ENCODE data around the gene SART3.

SART3 gene

DNA sequence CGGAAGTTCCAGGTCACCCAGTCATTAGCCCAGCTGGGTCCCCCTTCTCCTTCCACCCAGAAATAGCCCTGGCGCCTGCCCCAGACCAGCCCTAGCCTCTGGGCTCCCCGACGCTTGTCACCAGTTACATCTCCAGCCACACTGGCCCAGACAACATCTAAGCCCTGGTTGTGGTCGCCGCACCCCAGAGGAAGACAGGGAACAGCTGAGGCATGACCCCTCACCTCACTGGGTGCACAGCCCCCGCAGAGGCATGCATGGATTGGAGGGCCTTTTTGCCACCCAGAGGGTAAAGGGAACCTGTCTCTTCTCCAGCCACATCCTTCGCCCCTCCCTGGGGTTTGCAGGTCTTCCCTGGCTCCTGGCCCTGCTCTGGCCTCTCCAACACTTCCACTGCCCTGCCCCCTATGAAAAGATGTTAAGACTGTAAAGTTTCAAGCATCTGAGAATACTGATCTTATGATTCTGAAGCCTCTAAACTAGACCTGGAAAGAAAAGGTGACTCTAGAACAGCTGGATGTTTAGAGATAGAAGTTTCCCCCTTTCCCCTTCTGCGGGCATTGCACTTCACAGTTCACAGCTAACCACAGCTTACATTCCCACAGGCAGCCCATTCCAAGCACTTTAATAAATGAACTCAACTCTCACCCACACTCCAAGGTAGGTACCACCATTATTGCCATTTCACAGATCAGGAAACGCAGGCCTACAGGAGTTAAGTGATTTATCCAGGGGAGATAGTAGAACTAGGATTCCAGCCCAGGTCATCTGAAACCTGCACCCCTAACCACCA lies 22.2 kb upstream of the SART3 start:
- peak overlapping the region; percentile 100 for H4K91ac ChIP-seq (ENCODE audit: low read depth, low read length)
- no CpG with 5 or more reads among the region's 10 CpGs for WGBS (ENCODE audit: extremely low coverage, insufficient coverage, insufficient read length)
- peak overlapping the region; percentile 85 for H3K18ac ChIP-seq (ENCODE audit: low read length)
- peak overlapping the region; percentile 34 for H2AK5ac ChIP-seq (ENCODE audit: low read length)
- peak overlapping the region; percentile 91 for H4K8ac ChIP-seq (ENCODE audit: low read depth, low read length)
- no peak overlapping the region for H2AFZ ChIP-seq (ENCODE audit: insufficient read depth, low read length, poor library complexity)
- H3K36me3 ChIP-seq (ENCODE audit: control insufficient read depth in 1 of 2, insufficient read depth in 2 of 2, low read length in 2 of 2): no peaks in the 10 kb centered on the region
- peak overlapping the region; percentile 98 for H2BK5ac ChIP-seq (ENCODE audit: low read depth, low read length, poor library complexity)
- H3K27ac ChIP-seq (ENCODE audit: low read depth, low read length): peak overlapping the region; percentile 98
- no peak overlapping the region for H3K23ac ChIP-seq (ENCODE audit: low read length)
- peaks cover 63% of the 10 kb centered on the region for H3K79me1 ChIP-seq (ENCODE audit: low read length)
- peak overlapping the region; percentile 97 for H2BK12ac ChIP-seq (ENCODE audit: low read length)
- no peak overlapping the region for H3K4me2 ChIP-seq (ENCODE audit: low read length)
- peaks cover 4% of the 10 kb centered on the region for H3K9me3 ChIP-seq (ENCODE audit: insufficient read depth, low read depth, low read length)
- no peak for DNase-seq
- H2BK120ac ChIP-seq (ENCODE audit: insufficient read depth, low read length, poor library complexity): peak overlapping the region; percentile 100
- H3K79me2 ChIP-seq (ENCODE audit: control insufficient read depth, insufficient read depth, low read length, poor library complexity): peaks cover 22% of the 10 kb centered on the region
- peak overlapping the region; percentile 96 for H3K14ac ChIP-seq (ENCODE audit: low read length)
- peaks cover 36 to 44% of the 10 kb centered on the region in 2 experiments for H3K4me1 ChIP-seq (ENCODE audit: control insufficient read depth in 1 of 2, insufficient read depth in 2 of 2, low read length in 2 of 2)
- H3K4ac ChIP-seq (ENCODE audit: low read depth, low read length): peak overlapping the region; percentile 83
- no peaks in the 10 kb centered on the region for H3K27me3 ChIP-seq (ENCODE audit: insufficient read depth, low read length)
- no peak overlapping the region for H4K12ac ChIP-seq (ENCODE audit: low read depth, low read length)
- no peak overlapping the region for H3K9ac ChIP-seq (ENCODE audit: low read length)
- H3K4me3 ChIP-seq (ENCODE audit: low read depth, low read length): no peak overlapping the region

DNA sequence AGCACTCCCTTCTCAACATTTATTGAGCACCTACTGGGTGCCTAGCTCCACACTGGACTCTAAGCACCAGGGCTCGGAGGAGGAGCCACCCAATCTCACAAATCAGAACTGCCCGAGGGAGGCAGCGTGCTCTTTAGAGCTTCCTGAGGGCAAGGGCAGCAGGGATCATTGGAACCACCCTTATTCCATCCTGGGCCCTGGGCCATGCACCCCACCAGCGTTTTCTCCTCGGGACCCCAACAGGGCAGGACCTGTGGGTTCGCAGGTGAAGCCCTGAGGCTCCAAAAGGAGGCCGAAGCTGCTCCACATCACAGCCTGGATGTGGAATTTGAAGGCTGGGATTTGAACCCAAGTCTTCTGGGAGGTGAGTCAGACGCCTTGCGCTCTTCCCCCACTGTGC lies 21.5 kb upstream of the SART3 start:
- H2BK120ac ChIP-seq (ENCODE audit: insufficient read depth, low read length, poor library complexity): peak overlapping the region; percentile 100

DNA sequence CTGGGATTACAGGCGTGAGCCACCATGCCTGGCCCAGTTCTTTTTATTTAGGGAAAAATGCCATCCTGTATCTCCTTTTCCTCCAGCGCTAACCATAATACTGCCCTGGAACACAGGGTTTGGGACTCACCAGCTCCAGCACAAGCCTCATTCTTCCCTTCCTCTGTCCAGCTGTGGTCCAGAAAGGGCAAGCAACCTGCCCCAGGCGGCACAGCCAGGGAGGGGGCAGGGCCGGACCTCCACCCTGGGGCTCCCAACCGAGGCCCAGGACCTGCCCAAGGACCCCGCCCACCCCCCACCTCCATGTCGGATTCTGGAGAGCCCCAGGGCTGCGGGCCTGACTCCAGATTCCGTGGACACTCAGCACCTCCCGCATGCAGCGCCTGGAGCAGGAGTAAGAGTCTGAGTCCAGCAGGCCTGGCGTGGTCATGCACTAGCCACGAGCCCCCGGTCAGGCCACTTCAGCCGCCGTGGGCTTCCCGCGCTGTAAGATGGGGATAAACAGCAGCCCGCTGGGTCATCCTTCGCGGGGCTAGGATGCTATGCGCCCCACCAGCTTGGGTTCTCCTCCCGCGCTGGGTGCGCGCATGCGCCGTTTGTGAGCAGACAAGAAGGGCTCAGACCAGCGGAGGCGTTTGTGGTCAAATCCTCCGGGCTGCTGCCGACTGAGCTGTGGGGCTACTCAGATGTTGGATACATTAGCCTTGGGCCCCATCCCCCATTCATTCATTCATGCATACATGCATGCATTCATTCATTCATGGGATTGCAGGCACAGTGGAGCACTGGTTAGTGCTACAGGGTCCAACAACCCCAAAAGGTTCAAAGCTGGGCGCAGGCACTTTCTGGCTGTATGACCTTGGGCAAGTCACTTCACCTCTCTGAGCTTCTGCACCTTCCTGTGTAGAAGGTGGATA lies 20.6 kb upstream of the SART3 start:
- Histone ChIP-seq H2BK12ac (ENCODE audit: low read length) (peak overlapping the region; percentile 97), H2BK120ac (ENCODE audit: insufficient read depth, low read length, poor library complexity) (peak overlapping the region; percentile 100), H3K23ac (ENCODE audit: low read length) (no peak overlapping the region), H3K79me1 (ENCODE audit: low read length) (peaks cover 61% of the 10 kb centered on the region), H3K9ac (ENCODE audit: low read length) (no peak overlapping the region), H3K4me2 (ENCODE audit: low read length) (no peak overlapping the region), H4K91ac (ENCODE audit: low read depth, low read length) (peak overlapping the region; percentile 100), H3K79me2 (ENCODE audit: control insufficient read depth, insufficient read depth, low read length, poor library complexity) (peaks cover 20% of the 10 kb centered on the region), H2BK5ac (ENCODE audit: low read depth, low read length, poor library complexity) (peak overlapping the region; percentile 98), H2AFZ (ENCODE audit: insufficient read depth, low read length, poor library complexity) (peak overlapping the region; percentile 56), H3K4me1 (ENCODE audit: control insufficient read depth in 1 of 2, insufficient read depth in 2 of 2, low read length in 2 of 2) (peaks cover 36 to 44% of the 10 kb centered on the region in 2 experiments), H3K4ac (ENCODE audit: low read depth, low read length) (peak overlapping the region; percentile 97), H3K27me3 (ENCODE audit: insufficient read depth, low read length) (no peaks in the 10 kb centered on the region), H3K4me3 (ENCODE audit: low read depth, low read length) (no peak overlapping the region), H4K8ac (ENCODE audit: low read depth, low read length) (peak overlapping the region; percentile 91), H3K27ac (ENCODE audit: low read depth, low read length) (peak overlapping the region; percentile 98), H3K14ac (ENCODE audit: low read length) (peak overlapping the region; percentile 85), H3K9me3 (ENCODE audit: insufficient read depth, low read depth, low read length) (peaks cover 6% of the 10 kb centered on the region), H3K18ac (ENCODE audit: low read length) (peak overlapping the region; percentile 54), H3K36me3 (ENCODE audit: control insufficient read depth in 1 of 2, insufficient read depth in 2 of 2, low read length in 2 of 2) (no peaks in the 10 kb centered on the region), H4K12ac (ENCODE audit: low read depth, low read length) (peak overlapping the region; percentile 54), H2AK5ac (ENCODE audit: low read length) (peak overlapping the region; percentile 85)
- WGBS (ENCODE audit: extremely low coverage, insufficient coverage, insufficient read length): no CpG with 5 or more reads among the region's 33 CpGs
- no peak for DNase-seq

More for the DNA sequence above, 21.5 kb upstream of the SART3 start:
- Histone ChIP-seq H3K14ac (ENCODE audit: low read length) (peak overlapping the region; percentile 85), H3K36me3 (ENCODE audit: control insufficient read depth in 1 of 2, insufficient read depth in 2 of 2, low read length in 2 of 2) (no peaks in the 10 kb centered on the region), H3K27ac (ENCODE audit: low read depth, low read length) (peak overlapping the region; percentile 98), H3K4me1 (ENCODE audit: control insufficient read depth in 1 of 2, insufficient read depth in 2 of 2, low read length in 2 of 2) (peaks cover 36 to 44% of the 10 kb centered on the region in 2 experiments), H3K27me3 (ENCODE audit: insufficient read depth, low read length) (no peaks in the 10 kb centered on the region), H4K12ac (ENCODE audit: low read depth, low read length) (peak overlapping the region; percentile 17), H3K4ac (ENCODE audit: low read depth, low read length) (peak overlapping the region; percentile 97), H4K91ac (ENCODE audit: low read depth, low read length) (peak overlapping the region; percentile 100), H3K79me1 (ENCODE audit: low read length) (peaks cover 59% of the 10 kb centered on the region), H3K4me3 (ENCODE audit: low read depth, low read length) (no peak overlapping the region), H2AFZ (ENCODE audit: insufficient read depth, low read length, poor library complexity) (peak overlapping the region; percentile 42), H2AK5ac (ENCODE audit: low read length) (peak overlapping the region; percentile 85), H3K9me3 (ENCODE audit: insufficient read depth, low read depth, low read length) (peaks cover 4% of the 10 kb centered on the region), H3K18ac (ENCODE audit: low read length) (peak overlapping the region; percentile 54), H2BK5ac (ENCODE audit: low read depth, low read length, poor library complexity) (peak overlapping the region; percentile 98), H3K79me2 (ENCODE audit: control insufficient read depth, insufficient read depth, low read length, poor library complexity) (peaks cover 20% of the 10 kb centered on the region), H3K23ac (ENCODE audit: low read length) (no peak overlapping the region), H2BK12ac (ENCODE audit: low read length) (peak overlapping the region; percentile 97), H3K9ac (ENCODE audit: low read length) (no peak overlapping the region), H3K4me2 (ENCODE audit: low read length) (no peak overlapping the region), H4K8ac (ENCODE audit: low read depth, low read length) (peak overlapping the region; percentile 91)
- DNase-seq: no peak
- WGBS (ENCODE audit: extremely low coverage, insufficient coverage, insufficient read length): no CpG with 5 or more reads among the region's 9 CpGs

DNA sequence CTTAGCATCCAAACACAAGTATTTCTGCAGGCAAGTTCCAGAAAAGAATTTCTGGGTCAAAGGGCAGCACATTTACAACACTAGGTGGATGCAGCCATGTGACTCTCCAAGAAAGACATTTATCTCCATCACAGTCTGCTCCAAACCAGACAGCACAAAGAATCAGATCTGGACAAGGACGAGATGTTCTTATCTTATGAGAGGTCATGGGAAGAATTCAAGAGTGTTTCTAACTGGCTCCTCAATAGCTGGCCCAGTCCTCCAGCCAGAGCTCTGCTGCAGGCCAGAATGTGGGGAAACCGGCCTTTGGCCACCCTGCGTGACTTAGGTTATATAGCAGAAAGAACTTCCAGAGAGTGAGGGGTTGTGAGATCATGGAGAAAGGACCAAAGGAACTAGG lies 19.6 kb upstream of the SART3 start:
- Histone ChIP-seq H3K4me1 (ENCODE audit: control insufficient read depth in 1 of 2, insufficient read depth in 2 of 2, low read length in 2 of 2) (peaks cover 36 to 44% of the 10 kb centered on the region in 2 experiments), H3K27ac (ENCODE audit: low read depth, low read length) (peak overlapping the region; percentile 98), H4K91ac (ENCODE audit: low read depth, low read length) (peak overlapping the region; percentile 82)

More for the DNA sequence above, 19.6 kb upstream of the SART3 start:
- no peak overlapping the region for H3K18ac ChIP-seq (ENCODE audit: low read length)
- no peaks in the 10 kb centered on the region for H3K27me3 ChIP-seq (ENCODE audit: insufficient read depth, low read length)
- DNase-seq: no peak
- H4K8ac ChIP-seq (ENCODE audit: low read depth, low read length): peak overlapping the region; percentile 79
- no peak overlapping the region for H3K4me2 ChIP-seq (ENCODE audit: low read length)
- peaks cover 20% of the 10 kb centered on the region for H3K79me2 ChIP-seq (ENCODE audit: control insufficient read depth, insufficient read depth, low read length, poor library complexity)
- no peak overlapping the region for H3K9ac ChIP-seq (ENCODE audit: low read length)
- peak overlapping the region; percentile 100 for H2BK120ac ChIP-seq (ENCODE audit: insufficient read depth, low read length, poor library complexity)
- H3K4ac ChIP-seq (ENCODE audit: low read depth, low read length): no peak overlapping the region
- peaks cover 6% of the 10 kb centered on the region for H3K9me3 ChIP-seq (ENCODE audit: insufficient read depth, low read depth, low read length)
- no peak overlapping the region for H2AK5ac ChIP-seq (ENCODE audit: low read length)
- no CpG with 5 or more reads among the region's 3 CpGs for WGBS (ENCODE audit: extremely low coverage, insufficient coverage, insufficient read length)
- no peaks in the 10 kb centered on the region for H3K36me3 ChIP-seq (ENCODE audit: control insufficient read depth in 1 of 2, insufficient read depth in 2 of 2, low read length in 2 of 2)
- H2AFZ ChIP-seq (ENCODE audit: insufficient read depth, low read length, poor library complexity): no peak overlapping the region
- peak overlapping the region; percentile 98 for H2BK5ac ChIP-seq (ENCODE audit: low read depth, low read length, poor library complexity)
- H3K23ac ChIP-seq (ENCODE audit: low read length): no peak overlapping the region
- H3K14ac ChIP-seq (ENCODE audit: low read length): no peak overlapping the region
- H2BK12ac ChIP-seq (ENCODE audit: low read length): peak overlapping the region; percentile 96
- no peak overlapping the region for H3K4me3 ChIP-seq (ENCODE audit: low read depth, low read length)
- H4K12ac ChIP-seq (ENCODE audit: low read depth, low read length): no peak overlapping the region
- H3K79me1 ChIP-seq (ENCODE audit: low read length): peaks cover 64% of the 10 kb centered on the region
